Measurements from ENCODE around the gene GIGYF2. TPM values are rescaled to one million over a fixed set of nuclear protein-coding genes. Genes with fewer than 3 reads are reported as not detected.

The GIGYF2 gene
- polyA plus RNA-seq, 1 donor from 2014 or later, result 52.6 TPM

- no peak overlapping the region for H3K4me2 ChIP-seq (ENCODE audit: low read length)
- H3K27ac ChIP-seq (ENCODE audit: low read length), result no peak overlapping the region
- H3K9me3 ChIP-seq (ENCODE audit: low read length), result no peaks in the 10 kb centered on the region
- H3F3A ChIP-seq (ENCODE audit: insufficient read depth, low read length, poor library complexity, severe bottlenecking), result no peaks in the 10 kb centered on the region
- no peaks in the 10 kb centered on the region for H3K9me2 ChIP-seq (ENCODE audit: insufficient read depth, low read length)
- TF ChIP-seq TAF1 (IDR thresholded peaks at IDR 0.05; ENCODE audit: low read depth) (no peak), POLR2AphosphoS5 (IDR thresholded peaks at IDR 0.05) (no peak), CTCF (IDR thresholded peaks at IDR 0.05; ENCODE audit: poor library complexity, severe bottlenecking) (no peak), EP300 (conservative IDR thresholded peaks at IDR 0.05; ENCODE audit: poor library complexity, severe bottlenecking) (no peak), RAD21 (conservative IDR thresholded peaks at IDR 0.05) (no peak), MXI1 (conservative IDR thresholded peaks at IDR 0.05; ENCODE audit: poor library complexity, severe bottlenecking) (no peak), EZH2 (IDR thresholded peaks at IDR 0.05; ENCODE audit: borderline replicate concordance, insufficient read depth, low read length, poor library complexity, severe bottlenecking) (no peak)
- TF ChIP-seq, protein P1, sequence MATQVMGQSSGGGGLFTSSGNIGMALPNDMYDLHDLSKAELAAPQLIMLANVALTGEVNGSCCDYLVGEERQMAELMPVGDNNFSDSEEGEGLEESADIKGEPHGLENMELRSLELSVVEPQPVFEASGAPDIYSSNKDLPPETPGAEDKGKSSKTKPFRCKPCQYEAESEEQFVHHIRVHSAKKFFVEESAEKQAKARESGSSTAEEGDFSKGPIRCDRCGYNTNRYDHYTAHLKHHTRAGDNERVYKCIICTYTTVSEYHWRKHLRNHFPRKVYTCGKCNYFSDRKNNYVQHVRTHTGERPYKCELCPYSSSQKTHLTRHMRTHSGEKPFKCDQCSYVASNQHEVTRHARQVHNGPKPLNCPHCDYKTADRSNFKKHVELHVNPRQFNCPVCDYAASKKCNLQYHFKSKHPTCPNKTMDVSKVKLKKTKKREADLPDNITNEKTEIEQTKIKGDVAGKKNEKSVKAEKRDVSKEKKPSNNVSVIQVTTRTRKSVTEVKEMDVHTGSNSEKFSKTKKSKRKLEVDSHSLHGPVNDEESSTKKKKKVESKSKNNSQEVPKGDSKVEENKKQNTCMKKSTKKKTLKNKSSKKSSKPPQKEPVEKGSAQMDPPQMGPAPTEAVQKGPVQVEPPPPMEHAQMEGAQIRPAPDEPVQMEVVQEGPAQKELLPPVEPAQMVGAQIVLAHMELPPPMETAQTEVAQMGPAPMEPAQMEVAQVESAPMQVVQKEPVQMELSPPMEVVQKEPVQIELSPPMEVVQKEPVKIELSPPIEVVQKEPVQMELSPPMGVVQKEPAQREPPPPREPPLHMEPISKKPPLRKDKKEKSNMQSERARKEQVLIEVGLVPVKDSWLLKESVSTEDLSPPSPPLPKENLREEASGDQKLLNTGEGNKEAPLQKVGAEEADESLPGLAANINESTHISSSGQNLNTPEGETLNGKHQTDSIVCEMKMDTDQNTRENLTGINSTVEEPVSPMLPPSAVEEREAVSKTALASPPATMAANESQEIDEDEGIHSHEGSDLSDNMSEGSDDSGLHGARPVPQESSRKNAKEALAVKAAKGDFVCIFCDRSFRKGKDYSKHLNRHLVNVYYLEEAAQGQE (IDR thresholded peaks at IDR 0.05; ENCODE audit: borderline replicate concordance), result no peak
- H3K79me2 ChIP-seq (replicated peaks; ENCODE audit: insufficient read depth, low read length), result no peaks in the 10 kb centered on the region
- H3K9ac ChIP-seq (ENCODE audit: low read length), result no peak overlapping the region
- no peak overlapping the region for H2AFZ ChIP-seq (ENCODE audit: low read depth, low read length)
- no peaks in the 10 kb centered on the region for H3K36me3 ChIP-seq (ENCODE audit: insufficient read depth, low read length)
- no peak overlapping the region for H3K4me3 ChIP-seq (ENCODE audit: low read length)
- no peaks in the 10 kb centered on the region for H4K20me1 ChIP-seq (ENCODE audit: insufficient read depth)
- no peaks in the 10 kb centered on the region for H3K27me3 ChIP-seq (ENCODE audit: insufficient read depth, low read depth, low read length)
Measured at GRCh38 chr2:232749331-232749730, 52.2 kb downstream of the GIGYF2 start.

GRCh38 chr2:232750135-232750671, 53.1 kb downstream of the GIGYF2 start:
- TF ChIP-seq TAF1 (IDR thresholded peaks at IDR 0.05; ENCODE audit: low read depth), result no peak
- TF ChIP-seq, protein P1 (IDR thresholded peaks at IDR 0.05; ENCODE audit: borderline replicate concordance), result no peak
- no peak for TF ChIP-seq MXI1 (conservative IDR thresholded peaks at IDR 0.05; ENCODE audit: poor library complexity, severe bottlenecking)
- no peak for TF ChIP-seq EP300 (conservative IDR thresholded peaks at IDR 0.05; ENCODE audit: poor library complexity, severe bottlenecking)
- TF ChIP-seq SMC3 (conservative IDR thresholded peaks at IDR 0.05; ENCODE audit: poor library complexity), result no peak
- no peak for TF ChIP-seq RAD21 (conservative IDR thresholded peaks at IDR 0.05)
- no peak for TF ChIP-seq POLR2AphosphoS5 (IDR thresholded peaks at IDR 0.05)
- no peak for TF ChIP-seq EZH2 (IDR thresholded peaks at IDR 0.05; ENCODE audit: borderline replicate concordance, insufficient read depth, low read length, poor library complexity, severe bottlenecking)
- TF ChIP-seq CTCF (IDR thresholded peaks at IDR 0.05; ENCODE audit: poor library complexity, severe bottlenecking), result no peak
- H3K4me3 ChIP-seq (ENCODE audit: low read length), result no peak overlapping the region
- H3K9me2 ChIP-seq (ENCODE audit: insufficient read depth, low read length), result no peaks in the 10 kb centered on the region
- H3K79me2 ChIP-seq (replicated peaks; ENCODE audit: insufficient read depth, low read length), result no peaks in the 10 kb centered on the region
- H3K4me2 ChIP-seq (ENCODE audit: low read length), result no peak overlapping the region
- H3K9me3 ChIP-seq (ENCODE audit: low read length), result no peaks in the 10 kb centered on the region
- H3K27me3 ChIP-seq (ENCODE audit: insufficient read depth, low read depth, low read length), result no peaks in the 10 kb centered on the region
- no peak overlapping the region for H2AFZ ChIP-seq (ENCODE audit: low read depth, low read length)
- H3K9ac ChIP-seq (ENCODE audit: low read length), result no peak overlapping the region
- no peak overlapping the region for H3K27ac ChIP-seq (ENCODE audit: low read length)
- H4K20me1 ChIP-seq (ENCODE audit: insufficient read depth), result no peaks in the 10 kb centered on the region
- no peaks in the 10 kb centered on the region for H3K36me3 ChIP-seq (ENCODE audit: insufficient read depth, low read length)
- no peaks in the 10 kb centered on the region for H3F3A ChIP-seq (ENCODE audit: insufficient read depth, low read length, poor library complexity, severe bottlenecking)

Data from neural cell (in vitro differentiated cells).